Bronchial epithelial cell (primary cell): ENCODE data around the gene C16orf46. TPM values are rescaled to one million over a fixed set of nuclear protein-coding genes. Genes with fewer than 3 reads are reported as not detected.

Source experiments
- DNase-seq: peaks from one replicate; pipeline ENCODE4 v3.0.0-alpha.2; 2010; ENCODE audit warnings: low read depth
- FAIRE-seq: peaks from 2 replicates; lab custom pipeline; 2011; peaks lifted over from hg19 to GRCh38; lab: Jason Lieb, UNC
- H3K27me3 ChIP-seq: 2 replicates; pipeline ENCODE4 v1.5.1; 2011; ENCODE audit warnings: low read length; ENCODE audit not compliant: control insufficient read depth, insufficient read depth
- H3K36me3 ChIP-seq: 2 replicates; pipeline ENCODE4 v1.5.1; 2011; ENCODE audit warnings: low read length; ENCODE audit not compliant: control insufficient read depth, insufficient read depth
- H3K4me3 ChIP-seq: 2 replicates; pipeline ENCODE4 v1.5.1; 2011; ENCODE audit warnings: mild to moderate bottlenecking, low read depth, low read length, control low read depth
- total RNA-seq: library from RNA; depleted of rRNA; stranded (reverse); fragments of >200 nt; gene quantifications from 2 replicates; pipeline ENCODE4 v1.2.1, GENCODE V29; 2014
- TF ChIP-seq, protein P1 (sequence below): IDR thresholded peaks from 2 replicates; pipeline ENCODE4 v1.5.1; 2011; ENCODE audit warnings: mild to moderate bottlenecking, moderate library complexity, low read length, control low read depth, inconsistent platforms; ENCODE audit not compliant: insufficient read depth, severe bottlenecking

C16orf46 gene
- total RNA-seq, 1 donor from 2014 or later, result 0.53 TPM

- H3K27me3 ChIP-seq, result no peaks in the 10 kb centered on the region
- no peaks in the 10 kb centered on the region for H3K36me3 ChIP-seq
- FAIRE-seq (no peak), DNase-seq (no peak)
- TF ChIP-seq, protein P1, sequence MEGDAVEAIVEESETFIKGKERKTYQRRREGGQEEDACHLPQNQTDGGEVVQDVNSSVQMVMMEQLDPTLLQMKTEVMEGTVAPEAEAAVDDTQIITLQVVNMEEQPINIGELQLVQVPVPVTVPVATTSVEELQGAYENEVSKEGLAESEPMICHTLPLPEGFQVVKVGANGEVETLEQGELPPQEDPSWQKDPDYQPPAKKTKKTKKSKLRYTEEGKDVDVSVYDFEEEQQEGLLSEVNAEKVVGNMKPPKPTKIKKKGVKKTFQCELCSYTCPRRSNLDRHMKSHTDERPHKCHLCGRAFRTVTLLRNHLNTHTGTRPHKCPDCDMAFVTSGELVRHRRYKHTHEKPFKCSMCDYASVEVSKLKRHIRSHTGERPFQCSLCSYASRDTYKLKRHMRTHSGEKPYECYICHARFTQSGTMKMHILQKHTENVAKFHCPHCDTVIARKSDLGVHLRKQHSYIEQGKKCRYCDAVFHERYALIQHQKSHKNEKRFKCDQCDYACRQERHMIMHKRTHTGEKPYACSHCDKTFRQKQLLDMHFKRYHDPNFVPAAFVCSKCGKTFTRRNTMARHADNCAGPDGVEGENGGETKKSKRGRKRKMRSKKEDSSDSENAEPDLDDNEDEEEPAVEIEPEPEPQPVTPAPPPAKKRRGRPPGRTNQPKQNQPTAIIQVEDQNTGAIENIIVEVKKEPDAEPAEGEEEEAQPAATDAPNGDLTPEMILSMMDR, result no peak
- H3K4me3 ChIP-seq, result no peak overlapping the region
Measured at GRCh38 chr16:81061307-81061640, 15.8 kb downstream of the C16orf46 start.

- no peaks in the 10 kb centered on the region for H3K36me3 ChIP-seq
- H3K27me3 ChIP-seq, result no peaks in the 10 kb centered on the region
- DNase-seq, result no peak
- TF ChIP-seq, protein P1, result no peak
- FAIRE-seq, result no peak
- no peak overlapping the region for H3K4me3 ChIP-seq
Measured at GRCh38 chr16:81060576-81061306, 16.3 kb downstream of the C16orf46 start.

- TF ChIP-seq, protein P1, result no peak
- no peaks in the 10 kb centered on the region for H3K27me3 ChIP-seq
- H3K36me3 ChIP-seq, result no peaks in the 10 kb centered on the region
- FAIRE-seq, result no peak
- DNase-seq, result no peak
- no peak overlapping the region for H3K4me3 ChIP-seq
Measured at GRCh38 chr16:81053761-81054160, 23.3 kb downstream of the C16orf46 start.

DNA sequence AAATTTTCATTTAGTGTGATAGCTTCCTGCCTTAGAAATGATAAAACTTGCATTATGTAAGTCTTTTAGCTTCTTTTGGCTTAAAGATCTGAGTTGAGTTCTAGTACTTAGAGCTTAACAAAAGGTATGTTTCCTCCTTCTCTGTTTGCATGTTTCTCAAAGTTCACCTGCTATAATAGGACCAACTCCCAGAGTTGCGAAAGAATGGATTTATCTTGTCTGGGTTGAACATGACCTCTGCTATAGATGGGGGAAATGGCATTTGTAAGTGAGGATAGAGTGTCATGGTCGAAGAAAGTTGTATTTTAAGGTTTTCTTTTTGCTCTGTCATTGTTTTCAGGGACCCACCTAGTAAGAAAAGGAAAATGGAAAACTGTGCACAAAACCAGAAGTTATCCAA lies 34.2 kb downstream of the C16orf46 start:
- Histone ChIP-seq H3K36me3 (peaks cover 15% of the 10 kb centered on the region), H3K27me3 (no peaks in the 10 kb centered on the region), H3K4me3 (no peak overlapping the region)
- no peak for FAIRE-seq
- TF ChIP-seq, protein P1, result no peak
- no peak for DNase-seq

- DNase-seq, result no peak
- Histone ChIP-seq H3K4me3 (no peak overlapping the region), H3K27me3 (no peaks in the 10 kb centered on the region), H3K36me3 (peaks cover 15% of the 10 kb centered on the region)
- no peak for FAIRE-seq
- TF ChIP-seq, protein P1, result no peak
Measured at GRCh38 chr16:81041696-81042095, 35.3 kb downstream of the C16orf46 start.

GRCh38 chr16:81040842-81041241 lies 36.2 kb downstream of the C16orf46 start:
- DNase-seq (no peak), FAIRE-seq (no peak)
- no peak overlapping the region for H3K4me3 ChIP-seq
- TF ChIP-seq, protein P1, result no peak
- H3K27me3 ChIP-seq, result no peaks in the 10 kb centered on the region
- peaks cover 15% of the 10 kb centered on the region for H3K36me3 ChIP-seq
